Panc1 (cell line): ENCODE results near the gene MSLN.

Experiments
- POLR2AphosphoS5 ChIP-seq: IDR thresholded peaks from 2 replicates; pipeline ENCODE4 v1.6.1; 2012; ENCODE audit warnings: mild to moderate bottlenecking, low read depth, low read length, moderate library complexity
- SIN3A ChIP-seq: IDR thresholded peaks from 2 replicates; pipeline ENCODE4 v1.6.1; 2012; ENCODE audit warnings: low read depth, mild to moderate bottlenecking, low read length, moderate library complexity, borderline replicate concordance; ENCODE audit not compliant: insufficient read depth
- TCF7L2 ChIP-seq: IDR thresholded peaks from 2 replicates; pipeline ENCODE4 v1.6.1; 2011; ENCODE audit warnings: mild to moderate bottlenecking, low read depth, low read length, inconsistent platforms
- TF ChIP-seq, protein P1 (sequence below): fragments of 450-650 bp; IDR thresholded peaks from 2 replicates; pipeline ENCODE4 v1.5.1; 2017; ENCODE audit warnings: mild to moderate bottlenecking

DNA sequence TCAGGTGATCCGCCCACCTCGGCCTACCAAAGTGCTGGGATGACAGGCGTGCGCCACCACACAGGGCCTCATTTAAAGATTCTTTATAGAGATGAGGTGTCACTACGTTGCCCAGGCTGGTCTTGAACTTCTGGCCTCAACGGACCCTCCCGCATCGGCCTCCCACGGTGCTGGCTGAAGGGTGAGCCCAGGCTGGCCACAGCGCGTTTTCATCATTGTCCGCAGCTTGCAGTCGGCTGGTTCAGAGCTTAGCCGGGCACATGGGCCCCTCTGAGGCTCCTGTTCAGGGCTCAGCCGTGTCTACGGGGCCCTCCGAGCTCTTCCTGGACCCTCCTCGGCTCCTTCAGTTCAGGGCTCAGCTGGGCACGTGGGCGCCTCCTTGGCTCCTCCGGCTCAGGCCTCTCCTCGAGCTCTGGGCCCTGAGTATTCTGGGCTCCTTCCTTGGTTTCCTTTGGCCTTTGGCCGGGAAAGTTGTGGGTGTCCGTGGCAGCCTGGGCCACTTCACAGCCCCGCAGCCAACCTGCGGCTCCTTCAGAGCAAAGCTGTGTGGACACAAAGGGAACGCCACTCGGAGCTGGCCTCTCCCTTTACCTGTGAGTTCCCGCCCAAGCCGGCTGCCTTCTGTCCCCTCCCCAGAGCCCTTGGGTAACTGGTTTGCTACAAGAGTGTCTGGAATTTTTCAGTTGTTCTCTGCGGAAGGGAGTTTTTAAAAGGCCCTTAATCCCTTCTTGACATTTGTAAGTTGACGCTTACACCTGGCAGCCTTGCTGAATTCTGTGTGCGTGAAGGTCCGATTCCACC, 1.2 kb upstream of the MSLN start:
- TF ChIP-seq, protein P1, sequence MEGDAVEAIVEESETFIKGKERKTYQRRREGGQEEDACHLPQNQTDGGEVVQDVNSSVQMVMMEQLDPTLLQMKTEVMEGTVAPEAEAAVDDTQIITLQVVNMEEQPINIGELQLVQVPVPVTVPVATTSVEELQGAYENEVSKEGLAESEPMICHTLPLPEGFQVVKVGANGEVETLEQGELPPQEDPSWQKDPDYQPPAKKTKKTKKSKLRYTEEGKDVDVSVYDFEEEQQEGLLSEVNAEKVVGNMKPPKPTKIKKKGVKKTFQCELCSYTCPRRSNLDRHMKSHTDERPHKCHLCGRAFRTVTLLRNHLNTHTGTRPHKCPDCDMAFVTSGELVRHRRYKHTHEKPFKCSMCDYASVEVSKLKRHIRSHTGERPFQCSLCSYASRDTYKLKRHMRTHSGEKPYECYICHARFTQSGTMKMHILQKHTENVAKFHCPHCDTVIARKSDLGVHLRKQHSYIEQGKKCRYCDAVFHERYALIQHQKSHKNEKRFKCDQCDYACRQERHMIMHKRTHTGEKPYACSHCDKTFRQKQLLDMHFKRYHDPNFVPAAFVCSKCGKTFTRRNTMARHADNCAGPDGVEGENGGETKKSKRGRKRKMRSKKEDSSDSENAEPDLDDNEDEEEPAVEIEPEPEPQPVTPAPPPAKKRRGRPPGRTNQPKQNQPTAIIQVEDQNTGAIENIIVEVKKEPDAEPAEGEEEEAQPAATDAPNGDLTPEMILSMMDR: no peak
- no peak for TF ChIP-seq TCF7L2
- TF ChIP-seq SIN3A: no peak
- TF ChIP-seq POLR2AphosphoS5: no peak
